CMK (cell line): Measurements from ENCODE around the gene BABAM1.

Experiments
- DNase-seq: peaks from one replicate; pipeline ENCODE4 v3.0.0-alpha.2; 2010; ENCODE audit warnings: low read depth

BABAM1 gene

GRCh38 chr19:17324357-17325114 lies 57.3 kb downstream of the BABAM1 start:
- no peak for DNase-seq

GRCh38 chr19:17325133-17325532 lies 57.9 kb downstream of the BABAM1 start:
- no peak for DNase-seq

GRCh38 chr19:17325881-17326594 lies 58.8 kb downstream of the BABAM1 start:
- DNase-seq, result no peak

GRCh38 chr19:17326595-17326966 lies 59.3 kb downstream of the BABAM1 start:
- no peak for DNase-seq

GRCh38 chr19:17327068-17327653 lies 59.9 kb downstream of the BABAM1 start:
- DNase-seq, result no peak

- no peak for DNase-seq
Measured at GRCh38 chr19:17327654-17328516, 60.6 kb downstream of the BABAM1 start.
